Measurements from ENCODE around the gene FTH1. TPM values are rescaled to one million over a fixed set of nuclear protein-coding genes. Genes with fewer than 3 reads are reported as not detected.

Gene FTH1
- total RNA-seq, 3 donors from 2014 or later, result 351 to 505 (median 363) TPM

DNA sequence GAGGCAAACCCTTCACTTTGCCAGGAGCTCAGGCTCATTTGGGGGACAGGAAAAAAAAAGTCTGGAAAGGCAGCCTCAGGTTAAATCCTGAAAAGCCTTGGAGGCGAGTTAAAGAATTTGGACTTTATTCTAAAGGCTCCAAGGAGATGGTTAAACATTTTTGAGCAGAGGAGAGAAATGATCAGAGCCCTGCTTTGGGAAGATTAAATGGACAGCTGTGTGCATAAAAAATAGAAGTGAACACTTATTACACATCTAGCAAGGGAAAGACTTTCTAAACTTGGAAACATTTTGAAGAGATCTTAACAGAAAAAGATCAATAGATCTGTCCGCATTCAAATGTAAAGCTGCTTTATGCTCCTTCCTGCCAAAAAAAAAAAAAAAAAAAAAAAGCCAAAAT lies 41.7 kb downstream of the FTH1 start:
- no peak for DNase-seq

DNA sequence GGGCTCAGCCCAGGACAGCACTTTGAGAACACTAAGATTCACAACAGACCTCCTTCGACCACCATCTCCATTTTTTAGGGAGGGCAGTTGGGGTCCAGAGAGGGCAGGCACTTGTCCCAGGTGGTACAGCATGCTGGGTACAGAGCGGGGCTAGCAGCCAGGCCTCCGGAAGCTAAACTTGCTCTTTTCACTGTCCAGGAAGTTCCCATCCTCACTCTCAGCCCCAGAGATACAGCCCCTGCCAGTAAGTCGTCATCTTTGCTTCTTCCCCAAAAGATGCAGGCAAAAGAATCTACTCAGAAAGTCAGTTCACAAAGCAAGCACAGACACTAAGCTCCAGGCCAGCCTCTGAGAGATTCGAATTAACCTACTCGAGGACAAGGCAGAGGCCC lies 43.4 kb downstream of the FTH1 start:
- Mint-ChIP-seq H3K4me3 (no peak overlapping the region), H3K9me3 (no peaks in the 10 kb centered on the region), H3K27me3 (ENCODE audit: low read depth) (peaks cover 25% of the 10 kb centered on the region), H3K4me1 (ENCODE audit: low read depth) (no peaks in the 10 kb centered on the region), H3K36me3 (ENCODE audit: insufficient read depth) (no peaks in the 10 kb centered on the region)
- ATAC-seq, result no peak
- no peak for DNase-seq

More for the DNA sequence above, 41.7 kb downstream of the FTH1 start:
- ATAC-seq, result no peak
- Mint-ChIP-seq H3K36me3 (ENCODE audit: insufficient read depth) (no peaks in the 10 kb centered on the region), H3K9me3 (no peaks in the 10 kb centered on the region), H3K27me3 (ENCODE audit: low read depth) (peaks cover 11% of the 10 kb centered on the region), H3K4me1 (ENCODE audit: low read depth) (no peaks in the 10 kb centered on the region), H3K4me3 (no peak overlapping the region)

DNA sequence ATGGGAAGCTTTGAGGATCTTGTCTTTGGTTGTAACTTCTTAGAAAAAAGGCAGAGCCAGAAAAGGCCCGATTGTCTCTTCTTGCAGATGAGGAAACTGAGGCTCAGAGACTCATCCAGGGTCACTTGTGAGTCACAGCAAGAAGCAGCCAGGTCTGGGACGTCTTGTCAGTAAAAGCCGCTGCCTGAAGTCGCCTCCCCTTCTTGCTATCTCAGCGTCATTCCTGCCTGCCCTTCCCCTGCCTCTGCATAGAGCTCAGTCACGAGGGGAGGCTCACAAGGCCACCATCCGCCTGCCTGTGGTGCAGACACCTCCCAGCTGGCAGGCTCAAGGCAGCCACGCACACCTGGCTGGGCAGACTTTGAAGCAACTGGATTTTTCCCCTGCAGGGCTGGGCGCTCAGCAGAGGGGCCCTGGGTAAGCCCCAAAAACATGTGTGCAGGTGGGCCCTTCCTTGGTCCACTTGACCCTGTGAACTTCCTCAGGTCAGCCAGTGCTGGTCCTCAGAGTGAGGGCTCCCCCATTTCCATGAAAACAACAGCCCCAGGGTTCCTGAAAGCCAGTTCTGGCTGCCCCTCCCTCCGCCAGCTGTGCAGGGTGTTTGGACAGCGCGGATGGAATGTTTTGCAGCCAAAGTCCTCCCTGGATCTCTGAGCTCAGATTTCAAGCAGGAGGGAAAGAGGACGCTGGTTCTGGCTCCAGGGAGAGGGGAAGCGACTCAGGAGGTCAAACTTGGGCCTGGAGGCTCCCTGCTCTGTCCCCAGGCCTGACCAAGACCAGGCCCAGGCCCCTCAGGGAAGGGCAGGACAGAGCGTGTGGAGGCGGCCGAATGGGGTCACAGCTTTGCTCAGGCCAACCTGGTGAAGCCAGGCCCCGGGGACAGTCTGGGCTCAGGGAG lies 44.0 kb downstream of the FTH1 start:
- no peak for ATAC-seq
- Mint-ChIP-seq H3K9me3 (no peaks in the 10 kb centered on the region), H3K4me3 (no peak overlapping the region), H3K4me1 (ENCODE audit: low read depth) (no peaks in the 10 kb centered on the region), H3K36me3 (ENCODE audit: insufficient read depth) (no peaks in the 10 kb centered on the region), H3K27me3 (ENCODE audit: low read depth) (peaks cover 31% of the 10 kb centered on the region)
- no peak for DNase-seq

DNA sequence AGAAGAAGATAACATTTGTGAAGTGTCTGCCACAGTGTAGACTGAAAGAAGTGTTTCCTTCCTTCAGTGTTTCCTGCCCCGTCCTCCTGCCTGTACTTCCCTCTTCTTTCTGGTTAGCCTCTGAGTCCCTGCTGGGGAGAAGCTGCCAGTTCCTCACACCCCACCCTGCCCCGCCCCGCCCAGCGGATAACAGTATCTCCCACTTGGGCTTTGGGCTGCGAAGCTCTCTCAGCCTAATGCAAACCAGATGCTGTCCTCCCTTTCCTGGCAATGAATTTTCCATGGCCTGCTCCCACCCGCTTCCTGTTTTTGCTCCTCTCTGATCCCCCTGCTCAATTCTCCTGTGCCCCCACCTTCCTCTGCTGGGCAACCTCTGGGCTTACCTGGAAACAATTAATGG lies 44.9 kb downstream of the FTH1 start:
- Mint-ChIP-seq H3K9me3 (no peaks in the 10 kb centered on the region), H3K27me3 (ENCODE audit: low read depth) (peaks cover 40% of the 10 kb centered on the region), H3K4me3 (no peak overlapping the region), H3K36me3 (ENCODE audit: insufficient read depth) (no peaks in the 10 kb centered on the region), H3K4me1 (ENCODE audit: low read depth) (peaks cover 8% of the 10 kb centered on the region)
- DNase-seq (no peak), ATAC-seq (no peak)

DNA sequence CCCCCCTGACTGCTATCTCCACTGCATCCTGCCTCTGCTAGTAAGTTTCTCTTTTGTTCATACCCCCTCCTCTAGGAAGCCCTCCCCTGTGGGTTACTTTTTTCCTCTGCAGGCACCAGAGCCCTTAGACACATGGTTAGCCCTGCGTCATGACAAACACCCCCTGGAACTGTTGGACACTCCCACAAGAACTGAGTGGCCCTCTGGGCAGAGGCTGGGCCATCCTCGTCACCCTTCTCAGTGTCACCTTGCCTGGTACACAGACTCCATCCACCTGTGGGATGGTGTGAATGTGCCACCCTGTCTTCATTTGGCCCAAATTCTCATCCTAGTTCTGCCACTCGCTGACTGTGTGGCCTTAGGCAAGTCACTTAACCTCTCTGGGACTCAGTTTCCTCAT lies 46.0 kb downstream of the FTH1 start:
- Mint-ChIP-seq H3K36me3 (ENCODE audit: insufficient read depth) (no peaks in the 10 kb centered on the region), H3K27me3 (ENCODE audit: low read depth) (peaks cover 45% of the 10 kb centered on the region), H3K9me3 (no peaks in the 10 kb centered on the region), H3K4me1 (ENCODE audit: low read depth) (peaks cover 8% of the 10 kb centered on the region), H3K4me3 (no peak overlapping the region)
- no peak for DNase-seq
- ATAC-seq, result no peak

DNA sequence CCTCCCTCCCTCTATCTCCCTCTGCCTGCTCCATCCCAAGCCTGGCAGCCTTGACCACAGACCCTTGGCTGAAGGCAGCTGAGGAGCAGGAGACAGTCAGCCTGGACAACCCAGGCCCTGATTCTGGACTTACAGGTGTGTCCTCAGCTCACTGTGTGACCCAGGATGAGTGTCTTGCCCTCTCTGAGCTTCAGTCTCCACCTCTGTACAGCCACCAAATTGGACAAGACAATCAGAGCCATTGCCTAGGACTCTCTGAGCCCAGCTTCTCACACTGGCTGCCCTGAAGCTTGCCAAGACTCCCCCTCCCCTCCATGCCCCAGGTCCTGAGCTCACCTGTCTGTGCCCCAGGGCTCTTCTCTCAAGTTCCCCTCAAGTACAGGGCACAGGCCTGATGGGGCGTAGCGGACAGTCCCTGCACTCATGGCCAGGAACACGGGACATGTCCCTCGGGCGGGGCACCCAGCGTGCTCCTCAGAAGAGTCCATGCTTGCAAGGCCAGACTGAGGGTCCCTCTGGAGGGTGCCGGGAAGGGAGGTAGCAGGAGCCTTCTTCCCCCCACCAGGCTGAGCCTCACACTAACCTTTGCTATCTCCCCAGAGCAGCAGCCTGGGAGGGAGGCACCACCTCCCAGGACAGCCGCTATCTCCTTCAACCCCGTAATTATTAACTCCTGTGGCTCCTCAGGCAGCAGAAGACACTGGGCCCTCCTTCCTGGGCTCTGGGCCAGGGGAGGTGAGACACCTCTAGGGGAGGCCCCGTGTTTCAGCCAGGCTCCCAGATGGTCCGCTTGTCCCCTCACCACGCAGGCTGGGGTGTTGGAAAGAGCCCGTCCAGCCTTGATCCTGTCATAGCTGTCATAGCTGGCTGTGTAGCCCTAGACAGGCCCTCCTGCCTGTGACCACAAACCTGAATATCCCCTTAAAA lies 47.5 kb downstream of the FTH1 start:
- ATAC-seq (no peak), DNase-seq (no peak)
- peaks cover 8% of the 10 kb centered on the region for H3K4me1 Mint-ChIP-seq (ENCODE audit: low read depth)
- H3K9me3 Mint-ChIP-seq, result no peaks in the 10 kb centered on the region
- H3K4me3 Mint-ChIP-seq, result no peak overlapping the region
- H3K27me3 Mint-ChIP-seq (ENCODE audit: low read depth), result peaks cover 58% of the 10 kb centered on the region
- no peaks in the 10 kb centered on the region for H3K36me3 Mint-ChIP-seq (ENCODE audit: insufficient read depth)

DNA sequence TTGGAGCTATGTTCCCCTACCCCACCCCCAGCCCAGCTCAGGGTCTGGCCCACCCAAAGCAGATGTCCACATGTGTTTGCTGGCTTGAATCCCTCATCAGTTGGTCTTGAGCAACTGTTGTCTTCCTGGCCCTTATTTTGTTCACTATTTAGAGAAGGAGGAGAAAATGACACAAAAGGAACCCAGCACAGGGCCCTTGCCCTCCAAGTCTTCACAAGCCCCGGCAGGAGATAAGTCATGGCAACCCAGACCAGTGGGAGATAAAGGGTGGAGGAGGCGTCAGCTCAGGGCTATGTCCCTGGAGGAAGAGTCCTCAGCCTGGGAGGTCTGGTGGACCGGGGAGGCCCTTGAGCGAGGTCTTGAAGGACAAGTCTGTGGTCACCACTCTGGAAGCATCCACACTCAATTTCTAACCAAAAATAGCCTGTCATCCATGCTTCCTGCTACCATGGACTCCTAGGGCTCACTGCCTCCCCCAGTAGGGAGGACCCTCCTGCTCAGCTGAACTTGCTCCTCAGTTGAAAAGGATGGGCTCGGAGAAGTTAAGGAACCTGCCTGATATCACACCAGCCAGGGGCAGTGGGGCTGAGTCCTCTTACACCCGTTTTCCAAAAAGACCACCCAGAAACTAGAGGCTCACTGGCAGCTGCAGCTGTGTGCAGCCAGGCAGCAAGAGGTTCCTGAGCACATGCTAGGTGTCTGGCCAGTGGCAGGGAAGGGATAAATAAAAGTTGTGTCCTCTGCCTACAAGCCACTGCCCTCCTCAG lies 48.3 kb downstream of the FTH1 start:
- Mint-ChIP-seq H3K4me1 (ENCODE audit: low read depth) (peaks cover 8% of the 10 kb centered on the region), H3K4me3 (peak overlapping the region; percentile 9), H3K9me3 (no peaks in the 10 kb centered on the region), H3K27me3 (ENCODE audit: low read depth) (peaks cover 66% of the 10 kb centered on the region), H3K36me3 (ENCODE audit: insufficient read depth) (no peaks in the 10 kb centered on the region)
- ATAC-seq (no peak), DNase-seq (no peak)

DNA sequence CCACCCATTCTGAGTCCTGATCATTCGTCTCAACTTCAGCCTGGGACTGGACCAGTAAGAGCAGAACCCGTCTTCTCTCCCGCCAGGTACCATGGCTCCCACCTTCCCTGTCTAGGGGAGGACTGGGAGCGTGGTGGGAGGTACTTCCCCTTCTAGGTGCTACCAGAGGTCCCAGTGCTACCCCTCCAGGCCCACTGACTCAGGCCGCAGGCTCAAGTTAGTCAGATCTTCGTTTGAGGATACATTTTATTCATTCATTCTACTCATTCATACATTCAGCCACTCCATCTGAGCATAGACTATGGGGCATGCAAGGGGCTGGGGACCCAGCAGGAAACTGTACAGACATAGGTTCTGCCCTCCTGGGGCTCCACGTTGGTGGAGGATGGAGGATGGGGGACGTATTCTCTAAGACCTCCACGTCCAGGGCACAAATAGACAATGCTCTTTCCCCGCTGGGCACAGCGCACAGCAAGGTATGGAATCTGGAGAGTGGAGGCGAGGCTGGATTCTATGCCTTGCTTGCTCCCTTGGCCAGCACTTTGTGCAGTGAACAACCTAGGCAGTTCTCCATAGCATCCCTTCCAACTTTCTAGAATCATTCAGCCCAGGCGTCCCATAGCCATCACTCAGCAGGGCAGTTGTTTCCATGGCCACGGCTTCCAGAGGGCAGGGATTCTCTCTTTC lies 49.0 kb downstream of the FTH1 start:
- no peak for ATAC-seq
- H3K4me1 Mint-ChIP-seq (ENCODE audit: low read depth), result peaks cover 8% of the 10 kb centered on the region

DNA sequence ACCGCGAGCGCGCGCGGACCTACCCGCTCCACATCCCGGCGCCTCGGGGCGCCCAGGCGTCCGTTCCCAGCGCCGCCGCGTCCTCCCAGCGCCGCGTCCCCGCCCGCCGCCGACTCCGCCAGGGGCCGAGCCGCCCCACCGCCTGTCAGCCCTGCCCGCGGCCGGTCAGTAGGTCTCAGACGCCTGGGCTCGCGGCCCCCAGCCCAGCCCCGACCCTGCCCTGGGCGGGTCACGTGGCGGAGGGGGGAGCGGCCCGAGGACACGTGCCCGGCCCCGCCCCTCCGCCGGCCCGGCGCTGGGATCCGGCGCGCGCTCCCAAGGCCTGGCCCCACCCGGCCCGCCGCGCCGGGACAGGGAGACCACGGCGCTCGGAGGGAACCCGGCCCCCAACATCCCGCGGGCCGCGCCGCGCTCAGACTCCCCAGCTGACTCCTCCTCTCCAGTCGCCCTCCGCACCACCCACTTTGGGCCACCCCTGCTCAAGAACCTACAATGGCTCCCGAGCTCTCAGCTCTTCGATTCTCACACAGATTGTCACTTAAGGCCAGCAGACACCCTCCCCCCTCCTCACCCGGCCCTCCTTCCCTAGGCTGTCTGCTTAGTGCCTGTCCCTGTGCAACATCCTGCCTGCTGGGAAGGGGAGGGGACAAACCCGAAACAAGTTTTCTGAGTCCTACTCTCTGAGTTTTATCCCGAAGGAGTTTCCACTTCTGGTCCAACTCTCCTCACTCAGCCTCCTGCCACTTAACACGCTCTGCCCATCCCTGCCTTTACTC lies 49.9 kb downstream of the FTH1 start, which contains the start of gene RAB3IL1:
RAB3IL1 (minus strand) TSS at position 233 of the 776 bp plus-strand sequence; CDS start at position 34, 199 bp downstream.
- peak; percentile 47 to 73 for ATAC-seq
- no peak for DNase-seq
- Mint-ChIP-seq H3K9me3 (no peaks in the 10 kb centered on the region), H3K27me3 (ENCODE audit: low read depth) (peaks cover 71% of the 10 kb centered on the region), H3K36me3 (ENCODE audit: insufficient read depth) (no peaks in the 10 kb centered on the region), H3K4me3 (peak within 1 kb of the TSS; percentile 72), H3K4me1 (ENCODE audit: low read depth) (peaks cover 8% of the 10 kb centered on the region)

More for the DNA sequence above, 49.0 kb downstream of the FTH1 start:
- Mint-ChIP-seq H3K4me3 (peak overlapping the region; percentile 72), H3K27me3 (ENCODE audit: low read depth) (peaks cover 72% of the 10 kb centered on the region), H3K36me3 (ENCODE audit: insufficient read depth) (no peaks in the 10 kb centered on the region), H3K9me3 (no peaks in the 10 kb centered on the region)
- no peak for DNase-seq

DNA sequence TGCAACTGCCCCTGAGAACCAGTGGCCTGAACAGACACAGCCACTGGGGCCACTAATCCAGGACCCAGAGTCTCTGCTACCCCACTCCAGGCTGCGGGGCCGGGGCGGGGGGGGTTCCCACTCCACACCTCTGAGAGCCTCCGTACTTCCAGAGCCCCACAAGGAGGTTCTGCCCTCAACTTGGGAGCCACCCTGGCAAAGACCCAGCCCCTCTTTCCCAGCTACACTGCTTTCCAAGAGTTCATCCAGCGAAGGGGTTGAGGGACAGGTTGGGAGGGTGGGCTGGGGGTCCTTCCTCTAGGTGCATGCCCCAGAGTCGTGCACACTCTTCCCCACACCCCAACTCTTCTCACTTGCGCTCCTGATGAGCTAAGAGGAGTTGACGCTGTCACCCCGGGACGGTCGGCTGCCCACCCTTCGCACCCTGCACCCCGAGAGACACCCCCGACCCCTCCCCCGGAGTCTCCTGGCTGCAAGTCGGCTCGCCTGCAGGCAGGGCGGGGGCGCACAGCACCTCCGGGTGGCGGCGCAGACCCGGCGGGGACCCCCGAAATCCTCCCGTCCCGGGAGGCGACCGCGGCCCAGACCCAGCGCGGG lies 50.6 kb downstream of the FTH1 start:
- DNase-seq, result no peak
- Mint-ChIP-seq H3K4me3 (peak overlapping the region; percentile 50), H3K27me3 (ENCODE audit: low read depth) (peaks cover 72% of the 10 kb centered on the region), H3K36me3 (ENCODE audit: insufficient read depth) (no peaks in the 10 kb centered on the region), H3K4me1 (ENCODE audit: low read depth) (peaks cover 8% of the 10 kb centered on the region), H3K9me3 (no peaks in the 10 kb centered on the region)
- ATAC-seq, result peak; percentile 13 to 18

DNA sequence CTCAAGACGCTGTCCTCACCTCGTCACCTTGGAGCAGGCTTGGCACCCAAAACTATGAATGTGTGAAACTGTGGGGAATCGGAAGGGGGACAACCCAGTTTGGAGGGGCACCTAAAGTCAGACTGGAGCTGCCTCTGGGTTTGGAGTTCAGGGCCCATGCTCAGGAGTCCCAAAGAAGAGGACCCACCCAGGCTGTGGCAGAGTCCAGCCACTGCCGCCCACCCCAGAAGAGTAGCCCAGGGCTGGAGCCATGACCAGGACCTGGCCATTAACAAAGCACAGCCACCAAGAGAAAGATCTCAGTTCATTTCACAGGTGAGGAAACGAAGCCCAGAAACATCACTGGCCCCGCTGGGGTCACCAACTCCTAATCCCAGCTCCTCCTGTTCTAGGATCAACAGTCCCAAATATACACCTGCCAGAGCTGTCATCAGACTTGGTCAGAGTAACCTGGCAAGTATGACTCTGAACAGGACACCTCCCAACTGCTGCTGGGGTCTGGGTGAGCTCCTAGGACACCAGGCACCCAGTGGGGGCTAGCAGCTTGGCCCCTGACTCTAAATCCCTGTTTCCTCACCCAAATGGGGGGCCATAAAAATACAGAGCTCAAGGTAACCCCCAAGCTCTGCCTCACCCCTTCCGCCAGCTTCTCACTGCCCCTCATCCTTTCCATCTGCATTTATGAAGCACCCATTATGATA lies 52.8 kb downstream of the FTH1 start:
- no peaks in the 10 kb centered on the region for H3K36me3 Mint-ChIP-seq (ENCODE audit: insufficient read depth)
- H3K4me3 Mint-ChIP-seq, result no peak overlapping the region
- H3K27me3 Mint-ChIP-seq (ENCODE audit: low read depth), result peaks cover 57% of the 10 kb centered on the region
- peaks cover 8% of the 10 kb centered on the region for H3K4me1 Mint-ChIP-seq (ENCODE audit: low read depth)
- no peak for ATAC-seq
- no peak for DNase-seq
- no peaks in the 10 kb centered on the region for H3K9me3 Mint-ChIP-seq
